Kidney (tissue), 14 donors: ENCODE data around the gene PTBP1. TPM values are rescaled to one million over a fixed set of nuclear protein-coding genes. Genes with fewer than 3 reads are reported as not detected.

ENCODE experiments used
- DNase-seq, 5 donors: peaks; one replicate each; pipeline ENCODE4 v3.0.0-alpha.2; 2013 to 2020
- FAIRE-seq: peaks from 2 replicates; lab custom pipeline; 2012; peaks lifted over from hg19 to GRCh38; lab: Jason Lieb, UNC
- H3K27ac ChIP-seq, 2 donors: one replicate each; pipeline ENCODE4 v1.7.0; 2013; ENCODE audit warnings: low read depth in 2 of 2, low read length in 2 of 2, inconsistent platforms in 1 of 2
- H3K27me3 ChIP-seq: one replicate; pipeline ENCODE4 v1.7.1; 2013; ENCODE audit warnings: low read length, inconsistent platforms; ENCODE audit not compliant: control insufficient read depth, insufficient read depth
- H3K36me3 ChIP-seq, 3 donors: one replicate each; pipeline versions ENCODE4 v1.7.0 to v1.7.1; 2013; ENCODE audit warnings: low read length in 3 of 3, control low read depth in 1 of 3, inconsistent platforms in 1 of 3; ENCODE audit not compliant: insufficient read depth in 3 of 3, control insufficient read depth in 2 of 3
- H3K4me1 ChIP-seq, 3 donors: one replicate each; pipeline versions ENCODE4 v1.7.0 to v1.7.1; 2013; ENCODE audit warnings: low read length in 3 of 3, inconsistent platforms in 1 of 3, low read depth in 1 of 3; ENCODE audit not compliant: control insufficient read depth in 2 of 3, insufficient read depth in 2 of 3
- H3K4me3 ChIP-seq, 3 donors: one replicate each; pipeline versions ENCODE4 v1.7.0 to v1.8.1; 2013; ENCODE audit warnings: low read length in 3 of 3, control low read depth in 1 of 3, inconsistent platforms in 1 of 3
- H3K9ac ChIP-seq, 3 donors: one replicate each; pipeline versions ENCODE4 v1.7.0 to v1.7.1; 2013; ENCODE audit warnings: low read length in 3 of 3, control low read depth in 1 of 3, inconsistent platforms in 1 of 3
- H3K9me3 ChIP-seq, 3 donors: one replicate each; pipeline versions ENCODE4 v1.7.0 to v1.7.1; 2013; ENCODE audit warnings: low read length in 3 of 3, control low read depth in 1 of 3, inconsistent platforms in 1 of 3; ENCODE audit not compliant: control insufficient read depth in 2 of 3, insufficient read depth in 1 of 3
- intact Hi-C: fragments of 100-400 bp; cut with DNase I; formaldehyde crosslinking; loops from one replicate; pipeline ENCODE4 v1.11.1; 2022
- polyA plus RNA-seq: library from polyadenylated mRNA; stranded (reverse); fragments of 350-450 nt; fragmentation: Illumina TruSeq; extraction: RNeasy Lipid Tissue Mini Kit (QIAGEN cat#74804); gene quantifications from one replicate; pipeline ENCODE4 v1.2.3, GENCODE V29; 2014; ENCODE audit warnings: low read depth, low replicate concordance; ENCODE audit not compliant: insufficient read depth
- total RNA-seq: library from RNA; stranded (reverse); fragmentation: NEBNext Ultra II Directional; extraction: Animal tissue kit (Norgen Biotek cat#: 25700); gene quantifications from one replicate; pipeline ENCODE4 v1.2.1, GENCODE V29; 2021
- TF ChIP-seq, protein P1 (sequence below): IDR thresholded peaks from 3 replicates; pipeline ENCODE4 v1.5.1; 2012; ENCODE audit warnings: mild to moderate bottlenecking, moderate library complexity, borderline replicate concordance; ENCODE audit not compliant: insufficient read depth; ENCODE audit errors: extremely low read depth
- donor health status: control.
- donor health status: control.
- donor health status: control.
- donor health status: control.
- donor health status: control.
- donor health status: DM: yes; HTN: yes; CAD: no.
- donor health status: Normal renal cell carcinoma (clear cell type).

The PTBP1 gene
- total and polyA plus RNA-seq, 2 donors from 2014 or later: 102 to 339 TPM

GRCh38 chr19:827314-827709 lies 30.1 kb downstream of the PTBP1 start:
- H3K4me3 ChIP-seq: no peak overlapping the region
- no peak overlapping the region for H3K9ac ChIP-seq
- H3K27me3 ChIP-seq: no peaks in the 10 kb centered on the region
- TF ChIP-seq, protein P1, sequence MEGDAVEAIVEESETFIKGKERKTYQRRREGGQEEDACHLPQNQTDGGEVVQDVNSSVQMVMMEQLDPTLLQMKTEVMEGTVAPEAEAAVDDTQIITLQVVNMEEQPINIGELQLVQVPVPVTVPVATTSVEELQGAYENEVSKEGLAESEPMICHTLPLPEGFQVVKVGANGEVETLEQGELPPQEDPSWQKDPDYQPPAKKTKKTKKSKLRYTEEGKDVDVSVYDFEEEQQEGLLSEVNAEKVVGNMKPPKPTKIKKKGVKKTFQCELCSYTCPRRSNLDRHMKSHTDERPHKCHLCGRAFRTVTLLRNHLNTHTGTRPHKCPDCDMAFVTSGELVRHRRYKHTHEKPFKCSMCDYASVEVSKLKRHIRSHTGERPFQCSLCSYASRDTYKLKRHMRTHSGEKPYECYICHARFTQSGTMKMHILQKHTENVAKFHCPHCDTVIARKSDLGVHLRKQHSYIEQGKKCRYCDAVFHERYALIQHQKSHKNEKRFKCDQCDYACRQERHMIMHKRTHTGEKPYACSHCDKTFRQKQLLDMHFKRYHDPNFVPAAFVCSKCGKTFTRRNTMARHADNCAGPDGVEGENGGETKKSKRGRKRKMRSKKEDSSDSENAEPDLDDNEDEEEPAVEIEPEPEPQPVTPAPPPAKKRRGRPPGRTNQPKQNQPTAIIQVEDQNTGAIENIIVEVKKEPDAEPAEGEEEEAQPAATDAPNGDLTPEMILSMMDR: no peak
- H3K9me3 ChIP-seq: no peaks in the 10 kb centered on the region
- no peaks in the 10 kb centered on the region for H3K36me3 ChIP-seq
- no peak overlapping the region for H3K27ac ChIP-seq
- FAIRE-seq (no peak), DNase-seq (no peak)
- intact Hi-C loops: no loop called here
- H3K4me1 ChIP-seq: no peaks in the 10 kb centered on the region

- TF ChIP-seq, protein P1: no peak
- H3K4me1 ChIP-seq: no peaks in the 10 kb centered on the region
- intact Hi-C loops: no loop called here
- H3K27ac ChIP-seq: no peak within 1 kb of the TSS
- H3K27me3 ChIP-seq: no peaks in the 10 kb centered on the region
- no peaks in the 10 kb centered on the region for H3K36me3 ChIP-seq
- DNase-seq (peak in 1 of 5 donors; percentile 71), FAIRE-seq (no peak)
- no peak within 1 kb of the TSS for H3K9ac ChIP-seq
- H3K4me3 ChIP-seq: no peak within 1 kb of the TSS
- H3K9me3 ChIP-seq: no peaks in the 10 kb centered on the region
Observed at GRCh38 chr19:827710-828321, 30.6 kb downstream of the PTBP1 start, which contains the start of gene AZU1. Gene AZU1 (plus strand): TSS chr19:827837. CDS start chr19:827847, 10 bp downstream.

DNA sequence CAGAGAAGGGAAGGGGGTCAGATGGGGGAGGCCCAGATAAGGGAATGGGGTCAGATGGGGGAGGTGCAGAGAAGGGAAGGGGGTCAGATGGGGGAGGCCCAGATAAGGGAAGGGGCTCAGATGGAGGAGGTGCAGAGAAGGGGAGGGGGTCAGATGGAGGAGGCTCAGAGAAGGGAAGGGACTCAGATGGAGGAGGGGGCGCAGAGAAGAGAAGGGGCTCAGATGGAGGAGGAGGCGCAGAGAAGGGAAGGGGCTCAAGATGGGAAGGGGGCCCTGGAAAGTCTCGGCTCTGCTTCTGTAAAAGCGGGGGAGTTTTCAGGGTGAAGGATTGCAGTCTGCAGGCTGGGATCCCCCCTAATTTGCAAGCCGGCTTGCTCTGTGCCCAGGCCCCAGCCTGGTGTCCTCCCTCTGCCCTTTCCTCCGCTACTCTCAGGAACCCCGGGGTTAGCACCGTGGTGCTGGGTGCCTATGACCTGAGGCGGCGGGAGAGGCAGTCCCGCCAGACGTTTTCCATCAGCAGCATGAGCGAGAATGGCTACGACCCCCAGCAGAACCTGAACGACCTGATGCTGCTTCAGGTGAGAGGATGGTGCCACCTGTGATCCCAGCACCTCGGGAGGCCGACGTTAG lies 32.0 kb downstream of the PTBP1 start:
- Histone ChIP-seq H3K36me3 (no peaks in the 10 kb centered on the region), H3K9me3 (no peaks in the 10 kb centered on the region), H3K9ac (no peak overlapping the region), H3K27me3 (no peaks in the 10 kb centered on the region), H3K4me1 (no peaks in the 10 kb centered on the region), H3K4me3 (no peak overlapping the region), H3K27ac (no peak overlapping the region)
- intact Hi-C loops: no loop called here
- TF ChIP-seq, protein P1: no peak
- DNase-seq: no peak
- no peak for FAIRE-seq
